Ascending aorta (tissue), 2 donors: Measurements from ENCODE around the gene CYFIP2. TPM values are rescaled to one million over a fixed set of nuclear protein-coding genes. Genes with fewer than 3 reads are reported as not detected.

Experiments
- DNase-seq, 2 donors: peaks; one replicate each; pipeline ENCODE4 v3.0.0-alpha.2; 2019; ENCODE audit warnings: low spot score in 2 of 2
- H3K27ac ChIP-seq, 2 donors: fragments of 200-600 bp; sonication (generic); one replicate each; pipeline ENCODE4 v1.5.1; 2016 to 2017; ENCODE audit warnings: mild to moderate bottlenecking in 1 of 2
- H3K27me3 ChIP-seq: fragments of 200-600 bp; sonication (generic); one replicate; pipeline ENCODE4 v1.5.1; 2017
- H3K36me3 ChIP-seq, 2 donors: fragments of 200-600 bp; sonication (generic); one replicate each; pipeline ENCODE4 v1.5.1; 2016
- H3K4me1 ChIP-seq, 2 donors: fragments of 200-600 bp; sonication (generic); one replicate each; pipeline ENCODE4 v1.5.1; 2016 to 2017; ENCODE audit warnings: mild to moderate bottlenecking in 1 of 2
- H3K4me3 ChIP-seq, 2 donors: fragments of 200-600 bp; sonication (generic); one replicate each; pipeline ENCODE4 v1.5.1; 2016 to 2017; ENCODE audit warnings: mild to moderate bottlenecking in 1 of 2
- H3K9me3 ChIP-seq, 2 donors: fragments of 200-600 bp; sonication (generic); one replicate each; pipeline ENCODE4 v1.5.1; 2016
- intact Hi-C: fragments of 100-400 bp; cut with DNase I; formaldehyde crosslinking; loops from one replicate; pipeline ENCODE4 v1.15.1; 2023
- total RNA-seq: library from RNA; depleted of rRNA; stranded (reverse); fragments of >200 nt; gene quantifications from one replicate; pipeline ENCODE4 v1.1.0, GENCODE V29; 2016
- TF ChIP-seq, protein P1 (sequence below), 3 experiments: fragments of 200-600 bp in 2 of 3; fragments of 450-650 bp in 1 of 3; sonication (generic) in 2 of 3; IDR thresholded peaks; one replicate each; pipeline ENCODE4 v1.5.1; 2016 to 2019; ENCODE audit warnings: antibody characterized with exemption in 3 of 3, mild to moderate bottlenecking in 1 of 3, moderate library complexity in 1 of 3

Gene CYFIP2
- total RNA-seq, 1 donor from 2014 or later: 78.1 TPM

DNA sequence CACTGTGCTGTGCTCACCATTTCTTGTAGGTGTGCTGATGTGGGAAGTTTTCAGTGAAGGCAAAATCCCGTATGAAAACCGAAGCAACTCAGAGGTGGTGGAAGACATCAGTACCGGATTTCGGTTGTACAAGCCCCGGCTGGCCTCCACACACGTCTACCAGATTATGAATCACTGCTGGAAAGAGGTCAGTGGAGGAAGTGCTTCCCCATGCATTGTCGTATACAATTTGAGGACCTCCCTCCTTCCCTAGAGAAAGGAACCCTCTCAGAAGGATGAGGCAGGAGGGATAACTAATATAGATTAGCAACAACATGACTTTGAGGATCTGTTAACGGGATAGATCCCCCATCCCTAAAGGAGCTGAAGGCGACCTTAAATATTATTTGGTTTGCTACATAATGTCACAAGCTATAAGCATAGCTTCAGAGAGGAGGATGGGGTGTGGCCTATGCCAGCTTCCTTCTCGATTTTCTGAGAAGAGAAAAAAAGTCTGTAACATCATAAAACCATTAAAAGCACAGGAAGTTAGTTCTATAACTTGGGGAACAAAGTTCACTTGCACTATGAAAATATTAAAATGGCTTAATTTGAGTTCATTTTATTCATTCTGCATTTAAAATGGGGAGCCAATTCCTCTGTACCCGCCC is 17.0 kb upstream of the CYFIP2 start:
- Histone ChIP-seq H3K4me1 (no peaks in the 10 kb centered on the region), H3K4me3 (no peak overlapping the region), H3K9me3 (no peaks in the 10 kb centered on the region), H3K27ac (no peak overlapping the region), H3K36me3 (no peaks in the 10 kb centered on the region), H3K27me3 (no peaks in the 10 kb centered on the region)
- intact Hi-C loops: no loop called here
- DNase-seq: no peak
- TF ChIP-seq, protein P1, sequence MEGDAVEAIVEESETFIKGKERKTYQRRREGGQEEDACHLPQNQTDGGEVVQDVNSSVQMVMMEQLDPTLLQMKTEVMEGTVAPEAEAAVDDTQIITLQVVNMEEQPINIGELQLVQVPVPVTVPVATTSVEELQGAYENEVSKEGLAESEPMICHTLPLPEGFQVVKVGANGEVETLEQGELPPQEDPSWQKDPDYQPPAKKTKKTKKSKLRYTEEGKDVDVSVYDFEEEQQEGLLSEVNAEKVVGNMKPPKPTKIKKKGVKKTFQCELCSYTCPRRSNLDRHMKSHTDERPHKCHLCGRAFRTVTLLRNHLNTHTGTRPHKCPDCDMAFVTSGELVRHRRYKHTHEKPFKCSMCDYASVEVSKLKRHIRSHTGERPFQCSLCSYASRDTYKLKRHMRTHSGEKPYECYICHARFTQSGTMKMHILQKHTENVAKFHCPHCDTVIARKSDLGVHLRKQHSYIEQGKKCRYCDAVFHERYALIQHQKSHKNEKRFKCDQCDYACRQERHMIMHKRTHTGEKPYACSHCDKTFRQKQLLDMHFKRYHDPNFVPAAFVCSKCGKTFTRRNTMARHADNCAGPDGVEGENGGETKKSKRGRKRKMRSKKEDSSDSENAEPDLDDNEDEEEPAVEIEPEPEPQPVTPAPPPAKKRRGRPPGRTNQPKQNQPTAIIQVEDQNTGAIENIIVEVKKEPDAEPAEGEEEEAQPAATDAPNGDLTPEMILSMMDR (IDR thresholded peaks at IDR 0.05): no peak

DNA sequence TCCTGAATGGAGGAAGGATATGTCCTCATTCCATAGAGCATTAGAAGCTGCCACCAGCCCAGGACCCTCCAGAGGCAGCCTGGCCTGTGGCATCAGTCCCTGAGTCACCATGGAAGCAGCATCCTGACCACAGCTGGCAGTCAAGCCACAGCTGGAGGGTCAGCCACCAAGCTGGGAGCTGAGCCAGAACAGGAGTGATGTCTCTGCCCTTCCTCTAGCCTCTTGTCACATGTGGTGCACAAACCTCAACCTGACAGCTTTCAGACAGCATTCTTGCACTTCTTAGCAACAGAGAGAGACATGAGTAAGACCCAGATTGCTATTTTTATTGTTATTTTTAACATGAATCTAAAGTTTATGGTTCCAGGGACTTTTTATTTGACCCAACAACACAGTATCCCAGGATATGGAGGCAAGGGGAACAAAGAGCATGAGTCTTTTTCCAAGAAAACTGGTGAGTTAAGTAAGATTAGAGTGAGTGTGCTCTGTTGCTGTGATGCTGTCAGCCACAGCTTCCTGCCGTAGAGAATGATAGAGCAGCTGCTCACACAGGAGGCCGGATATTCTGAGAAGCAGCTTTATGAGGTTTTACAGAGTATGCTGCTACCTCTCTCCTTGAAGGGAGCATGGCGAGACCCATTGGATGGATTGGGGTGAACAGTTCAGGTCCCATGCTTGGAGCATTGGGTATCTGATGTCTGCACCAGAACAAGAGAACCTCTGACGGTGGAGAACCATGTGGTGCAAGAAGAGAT is 13.0 kb upstream of the CYFIP2 start:
- H3K4me3 ChIP-seq: no peak overlapping the region
- H3K4me1 ChIP-seq: no peaks in the 10 kb centered on the region
- H3K27me3 ChIP-seq: no peaks in the 10 kb centered on the region
- TF ChIP-seq, protein P1 (IDR thresholded peaks at IDR 0.05): no peak
- no peaks in the 10 kb centered on the region for H3K36me3 ChIP-seq
- DNase-seq: no peak
- no peaks in the 10 kb centered on the region for H3K9me3 ChIP-seq
- intact Hi-C loops: loop anchor here (5.0 kb wide), 1 partner anchor 59 kb away; no protein-coding TSS in a partner anchor
- H3K27ac ChIP-seq: no peak overlapping the region

DNA sequence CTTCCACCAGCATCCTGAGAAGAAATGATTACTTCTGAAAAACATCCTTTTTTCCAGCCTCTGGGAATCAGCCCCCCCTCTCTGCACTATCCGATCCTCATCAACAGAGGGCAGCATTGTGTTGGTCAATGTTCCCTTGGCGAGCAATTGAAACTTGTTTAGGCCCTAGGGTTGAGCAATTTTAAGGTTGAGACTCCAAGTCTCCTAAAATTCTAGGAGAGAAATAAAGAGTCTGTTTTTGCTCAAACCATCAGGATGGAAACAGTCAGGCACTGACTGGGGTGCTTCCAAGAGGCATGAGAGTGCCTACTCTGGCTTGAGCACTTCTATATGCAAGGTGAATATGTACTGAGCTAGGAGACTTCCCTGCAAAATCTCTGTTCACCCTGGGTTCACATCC is 12.4 kb upstream of the CYFIP2 start:
- TF ChIP-seq, protein P1 (IDR thresholded peaks at IDR 0.05): peak; percentile 65 to 89 (median 81)
- DNase-seq: no peak
- Histone ChIP-seq H3K4me1 (no peaks in the 10 kb centered on the region), H3K9me3 (no peaks in the 10 kb centered on the region), H3K4me3 (no peak overlapping the region), H3K27me3 (no peaks in the 10 kb centered on the region), H3K36me3 (no peaks in the 10 kb centered on the region), H3K27ac (no peak overlapping the region)
- intact Hi-C loops: loop anchor here (5.0 kb wide), 1 partner anchor 59 kb away; no protein-coding TSS in a partner anchor

DNA sequence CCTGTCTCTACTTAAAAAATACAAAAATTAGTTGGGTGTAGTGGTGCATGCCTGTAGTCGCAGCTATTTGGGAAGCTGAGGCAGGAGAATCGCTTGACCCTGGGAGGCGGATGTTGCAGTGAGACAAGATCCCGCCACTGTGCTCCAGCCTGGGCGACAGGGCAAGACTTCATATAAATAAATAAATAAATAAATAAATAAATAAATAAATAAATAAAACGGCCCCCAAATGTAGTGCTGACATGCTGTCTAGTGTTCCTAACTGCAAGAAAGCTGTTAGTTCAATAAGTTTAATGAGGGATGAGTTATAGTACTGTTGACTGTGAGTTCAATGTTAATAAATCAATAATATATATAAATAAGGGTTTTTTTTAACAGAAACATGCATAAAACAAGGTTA is 7.5 kb upstream of the CYFIP2 start:
- H3K27me3 ChIP-seq: no peaks in the 10 kb centered on the region
- no peak overlapping the region for H3K27ac ChIP-seq
- TF ChIP-seq, protein P1 (IDR thresholded peaks at IDR 0.05): no peak
- no peaks in the 10 kb centered on the region for H3K4me1 ChIP-seq
- intact Hi-C loops: no loop called here
- DNase-seq: no peak
- H3K36me3 ChIP-seq: no peaks in the 10 kb centered on the region
- no peaks in the 10 kb centered on the region for H3K9me3 ChIP-seq
- H3K4me3 ChIP-seq: no peak overlapping the region

DNA sequence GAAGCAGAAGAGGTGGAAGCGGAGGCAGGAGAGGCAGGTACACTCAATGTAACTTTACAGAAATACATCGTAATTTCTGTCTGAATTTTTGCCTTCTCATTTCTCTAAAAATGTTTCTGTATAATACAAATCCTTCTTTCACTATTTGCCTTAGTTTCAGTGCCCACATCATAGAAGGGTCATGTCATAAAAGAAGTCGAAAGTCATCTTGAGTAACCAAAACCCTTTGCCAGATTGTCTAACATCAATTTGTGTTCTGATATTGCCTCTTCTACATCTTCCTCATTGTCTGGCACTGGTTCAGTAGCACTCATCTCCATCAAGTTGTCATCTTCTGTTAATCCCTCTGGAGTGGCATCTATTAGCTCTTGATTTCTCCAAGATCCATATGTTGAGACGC is 6.2 kb upstream of the CYFIP2 start:
- Histone ChIP-seq H3K27me3 (no peaks in the 10 kb centered on the region), H3K4me3 (no peak overlapping the region), H3K36me3 (no peaks in the 10 kb centered on the region), H3K9me3 (no peaks in the 10 kb centered on the region), H3K27ac (no peak overlapping the region), H3K4me1 (no peaks in the 10 kb centered on the region)
- intact Hi-C loops: no loop called here
- no peak for DNase-seq
- TF ChIP-seq, protein P1 (IDR thresholded peaks at IDR 0.05): no peak
